HG03439 (cell line): ENCODE measurements around the gene GRWD1.

Experiments used
- ATAC-seq: cut with Tn5 transposase; IDR thresholded peaks from one replicate; pipeline ENCODE4 v1.9.1; 2021; ENCODE audit warnings: mild to moderate bottlenecking, moderate library complexity; ENCODE audit not compliant: unreplicated experiment

GRWD1 gene

GRCh38 chr19:48495396-48495795 is 49.6 kb downstream of the GRWD1 start:
- ATAC-seq, result no peak

DNA sequence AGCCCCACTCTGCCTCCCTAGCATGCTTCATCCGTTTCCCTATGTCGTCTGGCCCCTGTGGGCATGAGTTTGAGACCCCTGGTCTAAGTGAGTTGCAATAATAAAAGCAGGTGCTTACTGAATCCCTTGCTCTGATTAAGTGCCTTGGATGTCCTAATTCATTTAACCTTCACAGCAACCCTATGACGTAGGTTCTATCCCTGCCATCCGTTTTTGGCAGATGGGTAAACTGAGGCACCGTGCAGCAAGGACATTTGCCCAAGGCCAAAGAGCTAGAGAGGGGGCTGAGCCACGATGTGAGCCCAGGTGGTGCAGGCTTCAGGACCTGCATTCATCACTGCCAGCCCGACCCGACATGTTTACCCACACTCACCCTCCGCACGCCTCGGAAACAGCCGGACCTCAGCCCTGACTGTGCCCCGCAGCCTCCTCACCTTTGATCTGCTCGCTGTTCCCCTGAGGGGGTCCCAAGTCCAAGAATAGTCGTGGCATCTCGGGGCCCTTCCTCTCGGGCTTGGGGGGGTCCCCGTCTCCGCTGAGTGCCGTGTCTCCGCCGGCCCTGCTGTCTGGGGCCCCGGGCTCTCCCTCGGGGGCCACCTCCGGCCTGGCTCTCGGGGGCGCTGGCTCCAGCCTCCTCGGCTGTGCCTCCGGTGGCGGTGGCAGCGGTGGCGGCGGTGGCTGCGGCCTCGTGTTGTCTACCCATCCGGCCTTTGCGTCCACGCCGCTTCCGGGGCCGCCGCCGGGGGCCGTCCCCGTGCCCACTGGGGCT is 51.4 kb downstream of the GRWD1 start:
- ATAC-seq, result no peak

DNA sequence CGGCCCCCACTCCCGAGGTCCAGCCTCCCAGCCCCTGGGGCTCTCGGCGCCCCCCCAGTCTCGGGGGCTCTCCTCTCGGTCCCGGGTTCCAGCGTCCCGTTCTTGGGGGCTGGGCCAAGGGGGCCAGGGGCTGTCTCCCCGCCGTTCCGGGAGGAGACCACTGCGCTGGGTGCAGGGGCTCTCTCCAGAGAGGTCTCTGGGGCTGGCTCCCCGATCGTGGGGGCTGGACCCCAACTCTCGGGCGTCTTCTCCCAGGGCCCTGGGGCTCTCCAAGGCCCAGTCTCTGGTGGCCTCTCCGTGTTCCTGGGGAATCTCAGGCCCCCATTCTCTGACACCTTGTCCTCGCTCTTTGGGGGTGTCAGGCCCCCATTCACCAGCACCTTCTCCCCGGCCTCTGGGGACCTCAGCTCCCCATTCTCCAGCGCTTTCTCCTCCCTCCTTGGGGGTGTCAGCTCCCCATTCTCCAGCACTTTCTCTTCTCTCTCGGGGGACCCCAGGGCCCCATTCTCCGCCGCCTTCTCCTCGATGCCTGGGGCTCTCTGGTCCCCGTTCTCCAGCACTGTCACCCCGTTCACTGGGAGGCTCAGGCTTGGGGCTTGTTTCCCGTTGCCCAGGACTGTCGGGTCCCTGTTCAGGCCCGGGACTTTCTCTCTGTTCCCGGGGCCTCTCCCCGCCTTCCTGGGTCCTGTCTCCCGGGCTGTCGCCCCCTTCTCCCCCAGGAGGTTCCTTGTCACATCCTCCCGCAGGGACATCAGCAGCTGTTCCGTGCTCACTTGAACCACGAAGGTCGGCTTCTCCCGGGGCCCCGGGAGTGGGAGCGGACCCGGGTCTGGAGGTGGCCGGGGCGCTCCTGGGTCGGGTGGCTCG is 52.2 kb downstream of the GRWD1 start:
- no peak for ATAC-seq

GRCh38 chr19:48498595-48499311 is 53.0 kb downstream of the GRWD1 start:
- no peak for ATAC-seq

DNA sequence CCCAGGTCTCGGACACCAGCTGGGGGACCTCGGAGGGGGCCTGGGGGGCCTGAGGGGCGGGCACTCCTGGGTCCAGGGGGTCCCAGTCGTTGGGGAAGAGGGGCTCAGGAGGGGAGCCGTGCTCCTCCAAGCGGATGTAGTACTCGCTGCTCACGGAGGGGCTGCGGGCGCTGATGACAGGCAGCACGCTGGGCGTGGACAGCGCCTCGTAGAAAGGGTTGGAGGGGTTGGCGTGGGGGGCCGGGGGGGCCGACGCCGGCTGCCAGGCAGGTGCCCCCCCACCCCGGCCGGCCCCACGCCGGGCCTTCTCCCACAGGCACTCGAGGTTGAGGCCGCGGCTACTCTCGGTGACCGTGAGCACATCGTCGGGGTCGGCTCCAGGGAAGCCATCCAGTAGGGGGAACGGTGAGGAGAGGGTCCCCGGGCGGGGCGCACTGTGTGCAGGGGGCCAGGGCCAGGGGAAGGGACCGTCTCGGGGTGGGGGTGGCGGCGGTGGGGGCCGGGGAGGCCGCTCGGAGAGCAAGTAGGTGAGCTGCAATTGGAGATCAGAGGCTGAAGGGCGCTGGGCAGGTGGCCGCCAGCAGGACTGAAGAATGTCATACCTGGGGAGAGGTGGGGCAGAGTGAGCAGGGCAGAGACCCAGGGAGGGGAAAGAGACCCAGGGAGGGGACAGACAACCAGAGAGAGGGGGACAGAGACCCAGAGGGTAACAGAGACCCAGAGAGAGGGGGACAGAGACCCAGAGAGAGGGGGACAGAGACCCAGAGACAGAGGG is 53.7 kb downstream of the GRWD1 start:
- ATAC-seq, result no peak

- no peak for ATAC-seq
Observed at GRCh38 chr19:48500830-48501493, 55.2 kb downstream of the GRWD1 start.

DNA sequence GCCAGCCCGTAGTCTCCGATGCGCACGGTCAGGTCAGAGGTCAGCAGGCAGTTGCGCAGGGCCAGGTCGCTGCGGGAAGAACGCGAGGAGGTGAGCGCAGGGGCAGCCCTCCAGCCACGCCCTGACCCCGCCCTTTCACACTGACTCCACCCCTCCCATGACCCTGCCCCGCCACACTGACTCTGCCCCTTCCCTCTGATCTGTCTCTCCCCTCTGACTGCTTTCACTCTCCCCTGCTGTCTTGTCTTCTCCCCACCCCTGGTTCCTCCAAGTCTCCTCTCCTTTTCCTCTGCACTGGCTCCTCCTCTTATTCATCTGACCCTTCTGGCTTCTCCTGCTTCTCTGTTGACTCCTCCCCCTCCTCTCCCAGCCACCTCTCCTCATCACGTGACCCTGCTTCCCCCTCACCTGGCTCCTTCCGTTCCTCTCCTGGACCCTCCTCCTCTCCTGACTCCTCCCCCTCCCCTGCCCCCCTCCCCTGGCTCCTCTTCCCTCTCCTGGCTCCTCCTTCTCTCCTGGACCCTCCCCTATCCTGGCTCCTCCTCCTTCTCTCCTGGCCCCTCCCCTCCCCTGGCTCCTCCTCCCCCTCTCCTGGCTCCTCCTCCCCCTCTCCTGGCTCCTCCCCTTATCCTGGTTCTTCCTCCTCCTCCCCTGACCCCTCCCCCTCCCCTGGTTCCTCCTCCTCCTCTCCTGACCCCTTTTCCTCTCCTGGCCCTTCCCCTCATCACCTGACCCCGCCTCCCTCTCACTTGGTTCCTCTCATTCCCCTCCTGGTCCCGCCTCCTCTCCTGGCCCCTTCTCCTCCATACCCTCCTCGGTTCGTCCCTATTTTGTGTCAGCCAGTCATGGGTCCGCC is 55.9 kb downstream of the GRWD1 start:
- ATAC-seq, result no peak

DNA sequence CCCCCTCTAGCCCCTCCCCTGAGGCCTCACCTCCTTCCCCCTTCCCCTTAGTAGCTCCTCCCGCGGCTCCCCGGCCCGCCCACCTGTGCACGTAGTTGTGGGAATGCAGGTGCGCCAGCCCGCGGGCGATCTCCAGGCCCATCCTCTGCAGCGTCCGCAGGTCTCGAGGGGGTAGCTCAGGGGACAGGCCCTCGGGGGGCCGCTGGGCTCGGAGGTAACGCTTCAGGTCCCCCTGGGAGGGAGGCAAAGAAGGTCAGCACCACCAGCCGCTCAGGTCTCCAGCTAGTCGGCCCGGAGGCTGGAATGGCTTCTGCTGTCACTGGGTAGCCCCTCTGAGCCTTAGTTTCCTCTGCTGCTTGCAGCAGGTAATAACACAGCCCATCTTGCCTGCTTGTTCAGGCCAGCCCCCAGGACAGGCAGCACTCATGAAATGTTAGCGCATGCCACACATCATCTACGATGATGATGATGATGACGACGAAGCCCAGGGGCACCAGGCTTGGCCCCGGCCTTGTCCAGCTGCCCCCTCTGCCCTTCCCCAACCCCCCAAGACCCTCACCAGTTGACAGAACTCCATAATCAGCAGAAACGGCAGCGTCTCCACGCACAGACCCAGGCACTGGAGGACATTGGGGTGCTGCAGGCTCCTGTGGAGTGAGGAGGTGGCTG is 56.7 kb downstream of the GRWD1 start:
- ATAC-seq, result no peak

DNA sequence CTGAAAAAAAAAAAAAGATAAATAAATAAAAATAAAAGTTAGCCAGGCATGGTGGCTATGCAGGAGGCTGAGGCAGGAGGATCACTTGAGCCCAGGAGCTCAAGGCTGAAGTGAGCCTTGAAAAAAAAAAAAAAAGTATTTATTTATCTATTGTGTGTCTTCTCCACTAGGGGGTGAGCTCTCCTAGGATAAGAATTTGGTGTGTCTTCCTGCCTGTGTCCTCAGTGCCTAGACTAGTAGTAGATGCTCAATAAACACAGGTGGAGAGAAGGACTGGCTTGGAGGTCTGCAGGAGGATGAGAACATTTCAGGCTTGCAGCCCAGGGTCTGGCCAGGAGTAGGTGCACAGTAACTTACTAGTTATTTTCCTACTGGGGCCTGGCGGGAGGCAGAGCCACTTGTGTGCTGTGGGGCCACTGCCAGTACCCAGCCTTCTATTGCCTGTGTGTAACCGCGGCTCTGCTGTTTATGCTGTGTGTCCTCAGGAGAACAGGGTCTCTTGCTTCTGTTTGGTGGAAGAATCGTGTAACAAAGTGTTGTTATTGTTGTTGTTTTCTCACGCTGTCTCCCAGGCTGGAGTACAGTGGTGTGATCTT is 60.5 kb downstream of the GRWD1 start:
- ATAC-seq, result no peak
